ENCODE data around the gene ANKMY1.
A peak's percentile ranks its signal among the peaks of the same experiment; 100 is the strongest.

ANKMY1 gene

DNA sequence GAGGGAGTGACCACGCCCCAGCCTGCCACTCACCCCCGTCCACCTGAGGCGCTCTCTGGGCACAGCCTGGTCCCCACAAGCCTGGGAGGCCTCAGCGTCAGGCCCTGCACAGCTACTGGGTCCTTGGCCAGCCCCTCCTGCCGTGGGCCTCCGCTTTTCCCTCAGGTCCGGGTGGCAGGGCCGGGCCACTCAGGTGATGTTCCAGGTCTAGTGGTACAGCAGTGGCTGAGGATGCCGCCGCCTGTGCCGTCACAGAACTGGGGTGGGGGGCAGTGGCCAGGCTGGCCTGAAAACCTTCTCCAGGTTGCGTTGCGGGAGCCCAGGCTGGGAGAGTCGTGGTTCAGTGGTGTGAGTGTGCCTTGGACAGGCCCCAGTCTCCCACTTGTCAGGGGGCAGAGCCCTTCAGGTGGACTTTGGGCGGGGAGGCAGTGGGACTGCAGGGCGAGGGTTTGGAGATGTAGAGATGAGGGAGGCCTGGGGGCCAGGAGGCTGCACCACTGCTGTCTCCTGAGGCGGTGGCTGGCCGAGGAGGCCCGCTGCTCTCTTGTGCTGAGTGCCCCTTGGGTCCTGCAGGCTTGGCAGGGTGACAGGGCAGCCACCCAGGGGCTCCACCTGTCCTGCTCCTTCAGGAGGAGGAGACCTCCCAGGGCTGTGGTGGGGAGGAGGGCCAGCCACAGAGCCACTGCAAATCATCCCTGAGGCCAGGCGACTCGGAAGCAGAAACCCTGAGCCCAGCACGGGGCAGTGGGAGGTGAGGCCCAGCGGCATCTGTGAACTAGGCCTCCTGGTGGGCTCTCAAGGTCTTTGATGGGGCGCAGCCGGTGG, 114.7 kb downstream of the ANKMY1 start:
- DNase-seq, result no peak

GRCh38 chr2:240441993-240442411, 115.8 kb downstream of the ANKMY1 start:
- no peak for DNase-seq

GRCh38 chr2:240441326-240441992, 116.3 kb downstream of the ANKMY1 start:
- no peak for DNase-seq

DNA sequence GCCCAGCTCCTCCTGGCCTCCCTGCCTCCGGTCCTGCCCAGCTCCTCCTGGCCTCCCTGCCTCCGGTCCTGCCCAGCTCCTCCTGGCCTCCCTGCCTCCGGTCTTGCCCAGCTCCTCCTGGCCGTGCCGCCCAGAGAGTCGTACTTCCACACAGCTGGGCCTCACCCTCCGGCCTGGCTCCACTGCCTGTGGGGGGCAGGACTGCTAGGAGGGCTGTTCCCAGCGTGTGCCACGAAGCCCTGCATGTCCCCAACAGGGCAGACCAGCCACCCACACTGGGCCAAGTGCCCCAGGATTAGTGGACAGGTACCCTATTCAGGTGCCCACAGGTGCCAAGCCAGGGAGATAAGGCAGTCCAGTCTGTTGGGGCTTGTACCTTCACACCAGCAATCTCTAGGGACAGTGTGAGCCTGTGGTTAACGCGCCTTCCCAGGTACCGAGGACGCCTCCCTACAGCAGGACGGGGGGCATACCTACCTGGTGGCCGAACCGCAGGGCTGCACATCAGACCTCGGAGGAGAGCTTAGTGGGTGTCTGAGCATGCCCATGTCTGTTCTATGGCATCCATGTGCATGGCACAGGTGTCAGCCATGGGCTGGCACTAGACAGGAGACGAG, 117.0 kb downstream of the ANKMY1 start:
- DNase-seq, result no peak

DNA sequence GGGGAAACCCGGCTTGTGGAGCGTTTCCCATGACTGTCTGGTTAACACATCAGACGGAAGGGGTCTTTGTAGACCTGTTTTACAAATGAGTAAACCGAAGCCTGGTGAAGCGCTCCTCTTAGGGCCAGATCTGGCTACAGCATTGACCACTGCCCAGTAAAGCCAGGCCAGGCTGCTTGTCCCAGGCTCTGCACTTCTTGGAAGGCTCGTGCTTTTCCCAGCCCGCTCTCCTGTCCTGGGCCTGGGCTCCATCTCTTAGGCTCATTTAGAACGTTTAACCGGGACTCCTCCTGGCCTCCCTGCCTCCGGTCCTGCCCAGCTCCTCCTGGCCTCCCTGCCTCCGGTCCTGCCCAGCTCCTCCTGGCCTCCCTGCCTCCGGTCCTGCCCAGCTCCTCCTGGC, 117.5 kb downstream of the ANKMY1 start:
- no peak for DNase-seq

DNA sequence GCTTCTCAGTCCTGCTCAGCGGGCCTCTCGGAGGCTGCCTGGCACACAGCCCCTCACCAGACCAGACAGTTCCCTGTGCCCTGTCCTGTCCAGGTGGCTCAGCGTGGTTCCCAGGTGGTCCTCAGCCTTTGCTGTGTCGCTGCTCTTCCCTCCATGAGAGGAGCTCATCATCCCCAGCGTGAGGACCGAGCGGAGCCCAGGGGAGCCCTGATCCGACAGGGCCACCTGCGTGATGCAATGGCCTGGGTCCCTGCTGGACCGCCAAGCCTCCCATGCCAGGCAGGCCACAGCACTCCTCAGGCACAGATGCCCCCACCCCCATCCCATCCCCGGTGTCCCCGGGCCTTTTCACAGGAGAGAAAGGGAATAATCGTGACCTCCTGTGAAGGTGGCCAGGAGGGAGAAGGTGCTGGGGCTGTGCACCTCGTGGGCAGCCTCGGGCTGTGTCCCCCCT, 118.1 kb downstream of the ANKMY1 start:
- DNase-seq, result no peak

DNA sequence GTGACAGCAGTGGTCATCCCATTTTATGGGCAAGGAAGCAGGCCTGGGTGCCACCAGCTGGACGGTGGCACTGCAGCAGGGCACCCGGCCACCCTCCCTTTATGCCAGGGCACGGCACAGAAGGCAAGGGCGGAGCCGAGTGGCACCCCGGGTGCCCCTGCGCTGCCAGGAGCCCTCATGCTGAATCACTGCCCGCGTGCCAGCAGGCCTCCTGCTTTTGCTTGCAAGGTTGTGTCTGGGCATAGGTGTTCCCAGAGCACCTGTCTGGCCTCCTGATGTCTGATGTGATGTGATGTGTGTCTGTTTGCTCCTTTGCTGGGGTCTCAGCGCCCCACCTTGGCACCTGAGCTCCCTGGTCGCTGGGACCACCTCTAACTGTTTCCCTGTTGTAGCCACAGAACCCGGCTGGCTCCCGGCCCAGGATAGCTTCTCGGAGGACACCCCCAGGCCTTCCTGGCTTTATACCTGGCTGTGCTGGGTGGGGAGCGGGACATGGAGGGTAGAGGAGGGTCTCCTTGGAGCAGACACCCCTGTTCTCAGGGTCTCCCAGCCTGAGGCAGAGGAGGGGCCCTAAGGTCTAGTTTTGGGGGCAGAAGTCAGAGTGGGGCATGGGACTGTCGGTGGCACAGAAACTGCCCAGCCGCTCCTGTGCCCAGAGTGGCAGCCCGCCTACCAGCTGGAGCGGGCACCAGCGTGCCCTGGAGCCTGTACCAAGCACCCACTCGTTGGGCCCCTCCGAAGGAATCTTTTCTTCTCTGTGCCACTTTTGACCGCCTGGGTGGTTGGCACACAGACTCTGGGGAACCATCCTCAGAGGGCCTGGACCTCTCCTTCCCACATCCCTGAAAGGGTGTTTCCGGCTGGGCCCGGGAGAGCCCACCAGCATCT, 118.7 kb downstream of the ANKMY1 start:
- no peak for DNase-seq

DNA sequence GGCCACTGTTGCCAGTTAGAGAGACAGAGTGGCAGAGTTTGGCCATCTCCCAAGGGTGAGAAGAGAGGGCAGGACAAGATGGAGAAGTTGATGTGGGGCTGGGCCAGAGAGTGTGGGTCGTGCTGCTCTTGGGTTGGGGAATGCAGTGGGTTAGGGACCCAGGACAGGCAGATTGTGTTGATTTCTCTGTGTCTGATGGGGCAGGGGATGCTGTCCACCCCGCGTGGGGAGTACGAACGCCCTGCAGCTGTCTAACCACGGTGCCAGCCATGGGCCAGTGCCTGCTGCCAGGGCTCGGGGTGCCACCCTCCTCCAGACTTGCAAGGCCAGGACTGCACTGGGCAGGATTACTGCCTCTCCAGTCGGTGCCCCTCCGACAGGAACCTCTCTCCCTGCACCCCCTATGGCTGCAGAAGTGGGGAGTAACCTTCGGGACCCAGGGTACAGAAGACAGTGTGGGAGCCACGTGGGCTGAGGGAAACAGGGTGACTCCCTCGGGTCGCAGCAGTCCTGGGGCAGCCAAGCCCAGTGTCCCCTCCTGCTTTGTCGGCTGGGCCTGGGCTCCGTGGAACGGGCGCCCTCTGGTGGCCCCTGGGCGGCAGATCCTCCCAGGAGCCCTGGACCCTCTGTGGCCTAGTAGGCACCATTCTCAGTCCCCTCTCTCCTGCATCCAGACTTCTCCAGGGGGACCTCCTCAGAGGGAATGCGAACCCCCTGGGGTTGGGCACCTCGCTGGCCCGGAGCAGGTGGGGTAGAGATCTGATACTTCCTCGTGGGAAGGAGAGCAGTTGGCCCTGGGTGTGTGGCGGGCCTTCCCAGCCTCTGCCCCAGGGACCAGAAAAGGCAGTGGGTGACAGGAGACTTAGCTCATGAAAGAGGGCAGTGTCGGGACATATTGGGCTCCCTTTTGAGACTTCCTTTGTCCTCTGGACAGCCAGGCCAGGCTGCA, 119.7 kb downstream of the ANKMY1 start:
- DNase-seq, result peak; percentile 53

DNA sequence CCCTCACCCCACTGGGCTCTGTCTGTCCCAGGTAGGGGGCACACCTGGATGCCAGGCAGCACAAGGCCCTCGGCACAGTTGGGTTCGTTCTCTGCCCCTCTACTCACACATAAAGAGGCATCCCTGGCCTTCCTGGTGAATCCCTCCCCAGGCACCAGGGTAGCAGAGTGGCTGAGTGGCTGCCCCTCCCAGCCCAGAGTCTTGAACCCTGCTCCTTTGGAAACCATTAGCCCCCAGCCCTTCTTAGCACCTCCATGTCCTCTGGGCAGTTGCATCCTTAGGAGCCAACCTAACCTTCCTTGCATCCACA, 120.3 kb downstream of the ANKMY1 start:
- DNase-seq, result no peak

DNA sequence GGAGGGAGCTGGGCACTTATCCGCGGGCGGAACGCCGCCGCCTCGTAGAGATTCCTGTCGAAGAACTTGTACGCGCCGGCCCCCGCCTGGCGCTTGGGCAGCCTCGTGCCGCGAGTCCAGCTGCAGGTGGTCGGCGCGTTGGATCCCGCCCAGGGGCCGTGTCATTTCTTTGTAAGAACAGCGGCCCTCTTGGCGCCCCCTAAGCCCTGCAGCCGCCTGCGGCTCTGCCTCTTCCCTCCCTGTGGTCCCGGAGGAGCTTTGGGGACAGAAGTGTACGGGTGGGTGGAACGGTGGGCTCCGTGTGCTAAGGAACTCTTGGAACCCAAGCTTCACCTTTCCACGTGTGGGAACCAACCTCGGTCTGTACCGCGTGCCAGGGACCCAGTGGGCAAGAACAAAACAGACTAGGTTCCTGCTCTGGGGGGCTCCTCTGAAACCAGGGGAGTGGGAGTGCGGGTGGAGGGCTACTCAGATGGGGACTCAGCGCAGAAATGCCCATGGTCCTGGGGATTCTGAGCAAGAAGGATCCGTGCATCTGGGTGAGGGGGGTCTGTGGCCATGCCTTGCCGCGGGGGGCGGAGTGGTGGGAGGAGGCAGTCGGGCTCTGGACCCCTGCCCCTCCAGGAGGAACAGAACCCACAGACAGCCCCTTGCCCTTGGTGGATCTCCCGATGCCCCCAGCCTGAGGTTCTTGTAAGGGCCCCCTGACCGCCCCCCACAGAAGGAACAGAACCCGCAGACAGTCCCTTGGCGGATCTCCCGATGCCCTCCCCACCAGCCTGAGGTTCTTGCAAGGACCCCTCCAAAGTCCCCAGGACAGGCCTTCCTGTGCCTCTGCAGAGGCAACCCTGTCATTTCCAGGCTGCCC, 120.9 kb downstream of the ANKMY1 start:
- no peak for DNase-seq

DNA sequence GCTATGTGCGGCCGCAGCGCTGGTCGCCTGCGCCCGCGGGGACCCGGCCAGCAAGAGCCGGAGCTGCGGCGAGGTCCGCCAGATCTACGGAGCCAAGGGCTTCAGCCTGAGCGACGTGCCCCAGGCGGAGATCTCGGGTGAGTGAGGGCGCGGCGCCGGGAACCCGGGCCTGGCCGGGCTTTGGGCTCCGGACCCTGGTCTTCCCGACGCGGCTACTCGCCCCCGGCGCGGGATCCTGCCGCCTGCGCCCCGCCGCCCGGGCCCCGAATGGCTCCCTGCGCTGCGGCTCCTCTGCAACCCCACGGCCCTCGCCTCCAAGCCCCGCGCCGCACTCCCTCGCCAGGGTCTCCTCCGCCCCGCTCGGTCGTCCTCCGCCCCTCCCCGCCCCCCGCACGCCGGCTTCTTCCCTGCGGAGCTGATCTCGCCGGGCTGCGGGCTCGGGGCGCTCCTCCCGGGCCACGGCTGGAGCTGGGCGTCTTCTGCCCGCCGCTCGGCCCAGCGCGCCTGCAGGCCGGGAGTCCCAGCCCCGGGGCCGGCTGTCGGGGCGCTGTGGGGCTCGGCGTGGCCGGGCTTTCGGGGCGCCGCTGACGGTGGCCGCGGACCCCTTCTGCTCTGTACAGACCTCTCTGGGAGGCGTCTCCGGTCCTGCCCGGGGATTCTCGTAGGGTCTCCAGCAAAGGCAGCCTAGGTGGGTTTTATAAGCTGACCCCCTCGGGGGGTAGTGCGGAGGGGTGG, 121.7 kb downstream of the ANKMY1 start:
- no peak for DNase-seq

DNA sequence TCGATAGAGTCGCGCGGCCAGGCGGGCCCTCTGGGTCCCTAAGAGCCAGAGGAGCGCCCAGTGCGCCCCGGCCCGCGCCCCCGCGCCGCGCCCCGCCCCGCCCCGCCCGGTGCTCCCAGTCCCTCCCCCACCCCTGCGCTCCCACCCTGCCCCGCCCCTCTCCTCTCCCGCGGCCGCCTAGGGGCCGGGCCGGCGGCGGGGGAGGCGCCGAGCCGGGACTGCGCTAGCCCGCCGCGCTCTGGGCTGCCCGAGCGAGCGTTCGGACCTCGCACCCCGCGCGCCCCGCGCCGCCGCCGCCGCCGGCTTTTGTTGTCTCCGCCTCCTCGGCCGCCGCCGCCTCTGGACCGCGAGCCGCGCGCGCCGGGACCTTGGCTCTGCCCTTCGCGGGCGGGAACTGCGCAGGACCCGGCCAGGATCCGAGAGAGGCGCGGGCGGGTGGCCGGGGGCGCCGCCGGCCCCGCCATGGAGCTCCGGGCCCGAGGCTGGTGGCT, 122.3 kb downstream of the ANKMY1 start, which contains the start of gene GPC1:
Gene GPC1, plus strand, starts transcription at position 207 of the 491 bp plus-strand sequence. Its CDS starts 256 bp downstream, at position 463.
- no peak for DNase-seq

DNA sequence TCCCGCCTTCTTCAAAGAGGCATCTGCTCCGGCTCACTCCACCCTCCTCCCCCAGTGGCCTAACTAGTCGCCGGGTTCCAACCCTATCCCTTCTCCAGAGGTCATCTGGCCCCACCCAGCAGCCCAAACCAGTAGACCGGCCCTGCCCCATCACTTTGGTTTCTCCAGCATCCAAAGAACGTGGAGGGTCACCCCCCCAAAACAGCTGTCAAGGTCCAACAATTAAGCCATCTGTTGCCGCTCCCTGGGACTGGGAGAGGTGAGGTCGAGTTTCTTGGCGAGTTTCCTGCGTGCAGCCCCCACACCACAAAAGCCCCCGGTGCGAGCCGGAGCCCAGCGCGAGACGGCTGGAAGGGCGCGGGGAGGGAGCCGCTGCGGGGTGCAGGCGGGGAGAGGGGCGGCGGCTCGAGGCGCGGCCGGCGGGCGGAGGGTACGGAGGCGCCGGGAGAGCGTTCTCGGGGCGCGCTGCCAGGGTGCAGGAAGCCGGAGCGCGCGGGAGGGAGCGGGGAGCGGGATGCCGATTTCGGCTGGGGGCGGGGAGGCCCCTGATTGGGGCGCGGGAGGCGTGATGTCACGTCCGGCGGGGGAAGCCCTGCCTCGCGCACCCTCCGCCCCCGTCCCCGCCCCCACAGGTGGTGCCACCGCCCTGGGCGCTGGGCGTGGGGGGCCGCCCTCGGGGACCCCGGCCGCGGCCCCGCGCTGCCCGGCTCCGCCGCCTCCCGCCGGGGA, 122.9 kb downstream of the ANKMY1 start:
- DNase-seq, result peak; percentile 46

DNA sequence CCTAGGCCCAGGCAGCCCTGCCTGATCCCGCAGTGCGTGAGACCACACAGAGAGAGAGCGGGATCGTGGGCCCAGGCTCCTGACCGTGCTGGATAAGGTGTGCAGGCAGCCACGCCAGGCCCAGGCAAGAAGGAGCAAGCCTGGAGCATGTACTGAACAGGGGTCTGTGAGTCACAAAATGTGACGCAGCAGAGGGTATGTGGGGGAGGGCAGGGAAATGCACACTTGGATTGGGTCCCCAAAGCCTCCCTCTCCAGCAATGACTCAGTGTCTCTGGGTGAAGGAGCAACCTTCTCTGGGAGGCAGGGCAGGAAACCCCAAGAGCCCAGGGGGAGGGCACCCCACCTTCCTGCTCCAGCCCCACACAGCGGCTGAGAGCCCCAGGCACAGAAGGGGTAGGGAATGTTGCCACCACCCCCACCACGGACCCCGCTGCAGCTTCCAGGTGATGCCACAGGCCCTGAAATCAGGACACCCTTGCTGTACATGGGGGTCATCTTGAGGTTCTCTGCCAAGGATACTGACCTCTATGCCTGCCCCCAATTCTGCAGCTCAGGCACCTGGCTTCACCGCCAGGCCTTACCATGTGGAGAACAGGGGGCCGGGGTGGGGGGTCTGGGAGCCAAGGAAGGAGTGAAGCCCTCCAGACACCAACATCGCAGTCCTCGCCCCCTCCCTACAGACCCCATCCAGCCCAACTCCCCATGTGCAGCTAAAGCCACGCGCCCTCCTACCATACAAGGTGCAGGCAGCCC, 123.6 kb downstream of the ANKMY1 start:
- DNase-seq, result no peak

DNA sequence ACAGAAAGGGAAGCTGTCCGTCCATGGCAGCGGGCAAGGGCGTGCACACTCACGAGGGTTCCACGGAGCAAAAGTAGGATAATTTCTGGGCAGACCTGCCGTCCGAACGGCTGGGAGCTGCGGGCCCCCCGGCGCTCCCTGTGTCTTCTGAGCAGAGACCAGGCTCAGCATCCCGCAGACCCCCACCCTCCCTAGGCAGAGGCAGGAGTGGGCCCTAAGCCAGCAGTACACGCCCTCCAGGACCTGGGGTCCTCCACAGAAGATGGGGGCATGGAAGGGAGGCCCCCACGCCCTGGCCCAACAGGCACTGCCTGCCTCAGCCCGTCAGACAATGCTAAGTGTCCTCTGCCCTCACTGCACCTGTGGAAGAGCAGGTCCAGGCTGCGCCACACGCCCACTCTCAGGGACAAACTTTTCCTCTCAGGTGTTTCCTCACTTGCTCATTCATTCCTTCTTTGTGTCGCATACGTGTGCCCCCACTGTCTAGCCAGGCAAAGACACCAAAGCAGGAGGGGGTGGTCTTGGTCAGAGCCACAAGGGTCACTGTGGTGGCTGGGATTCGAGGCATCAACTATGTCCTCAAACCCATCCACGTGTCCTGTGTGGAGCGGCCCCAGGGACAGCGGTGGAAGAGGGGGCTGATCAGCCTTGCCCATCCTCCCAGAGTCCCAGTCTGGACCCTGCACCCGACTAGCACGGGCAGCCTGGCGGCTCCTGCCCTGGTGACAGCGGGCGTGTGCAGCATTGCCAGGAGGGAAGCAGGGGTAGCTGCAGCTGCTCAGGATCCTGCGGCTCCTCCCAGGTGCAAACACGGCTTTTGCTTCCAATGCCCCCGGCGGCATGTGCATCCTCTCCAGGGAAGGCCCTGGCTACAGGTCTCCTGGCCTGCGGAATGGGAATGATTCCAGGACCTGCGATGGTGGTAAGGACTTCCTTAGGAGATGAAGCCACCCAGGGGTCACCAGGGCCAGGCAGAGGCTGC, 124.7 kb downstream of the ANKMY1 start:
- DNase-seq, result no peak

- DNase-seq, result no peak
Observed at GRCh38 chr2:240432430-240432819, 125.4 kb downstream of the ANKMY1 start.
